Mammary microvascular endothelial cell (primary cell): Measurements from ENCODE around the gene GOLGA6L1. TPM values are rescaled to one million over a fixed set of nuclear protein-coding genes. Genes with fewer than 3 reads are reported as not detected.

Experiments
- total RNA-seq: library from RNA; depleted of rRNA; stranded (reverse); fragments of >200 nt; gene quantifications from 2 replicates; pipeline ENCODE4 v1.2.3, GENCODE V29; 2015

The GOLGA6L1 gene
- total RNA-seq = not detected in 2 replicates

DNA sequence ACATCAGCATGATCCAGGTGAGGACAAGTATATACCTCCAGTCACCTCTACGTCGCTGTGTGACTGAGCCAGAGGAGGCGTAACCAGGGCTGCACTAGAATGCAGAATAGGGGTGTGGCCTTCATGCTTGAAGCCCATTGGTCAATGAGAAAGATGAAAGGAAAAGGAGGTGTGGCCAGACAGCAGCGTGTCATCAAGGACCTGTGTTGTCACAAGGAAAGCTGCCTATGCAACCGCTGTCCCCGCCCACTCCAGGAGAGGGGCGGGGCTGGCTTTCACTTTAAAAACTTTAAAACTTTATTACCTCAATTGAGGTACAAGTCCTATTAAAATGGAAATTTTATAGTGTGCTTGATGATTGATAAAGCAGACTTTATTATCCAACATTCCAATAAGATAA, at the start of gene GOLGA6L1:
TSS of gene GOLGA6L1 (minus strand) at position 101 of the 400 bp plus-strand sequence. CDS start at position 10, 91 bp downstream.

Other genes starting within 250 kb of the GOLGA6L1 start
- 125 and 141 TPM in 2 replicates for gene CYFIP1, start 156.5 kb downstream of the GOLGA6L1 start, total RNA-seq
- gene TUBGCP5, start 97.3 kb downstream of the GOLGA6L1 start, total RNA-seq = 13.9 and 15.1 TPM in 2 replicates
- not detected in 2 replicates for gene GOLGA6L26, start 197.4 kb upstream of the GOLGA6L1 start, total RNA-seq
- 0.07 TPM in 1 of 2 replicates, not detected in the other for gene GOLGA8S, start 217.9 kb upstream of the GOLGA6L1 start, total RNA-seq